HepG2 (cell line): ENCODE data around the gene RASGRP4. TPM values are rescaled to one million over a fixed set of nuclear protein-coding genes. Genes with fewer than 3 reads are reported as not detected.

Experiments
- JUND ChIP-seq: sonication (generic); formaldehyde crosslinking; IDR thresholded peaks from 2 replicates; pipeline ENCODE4 v1.8.0; 2022; ENCODE audit warnings: mild to moderate bottlenecking, missing genetic modification reagents
- KLF16 ChIP-seq, 2 experiments: sonication (generic) in 1 of 2; formaldehyde crosslinking in 1 of 2; IDR thresholded peaks; 2 replicates each; pipeline versions ENCODE4 v1.6.1 to v1.8.0; 2016 to 2023; ENCODE audit warnings: missing genetic modification reagents in 2 of 2, missing compliant biosample characterization in 1 of 2
- MLXIP ChIP-seq: sonication (generic); formaldehyde crosslinking; IDR thresholded peaks from 2 replicates; pipeline ENCODE4 v1.9.0; 2021; ENCODE audit warnings: missing genetic modification reagents, borderline replicate concordance
- NBN ChIP-seq: fragments of 450-650 bp; conservative IDR thresholded peaks from 2 replicates; pipeline ENCODE4 v1.6.1; 2017
- NFIB ChIP-seq: sonication (generic); formaldehyde crosslinking; IDR thresholded peaks from 2 replicates; pipeline ENCODE4 v1.9.0; 2021; ENCODE audit warnings: missing genetic modification reagents, mild to moderate bottlenecking, borderline replicate concordance
- NFKB2 ChIP-seq: sonication (generic); formaldehyde crosslinking; IDR thresholded peaks from 2 replicates; pipeline ENCODE4 v1.4.0; 2020; ENCODE audit warnings: missing genetic modification reagents, borderline replicate concordance
- NPAS2 ChIP-seq: sonication (generic); formaldehyde crosslinking; IDR thresholded peaks from 2 replicates; pipeline ENCODE4 v1.8.0; 2022; ENCODE audit warnings: mild to moderate bottlenecking, missing genetic modification reagents, borderline replicate concordance
- RCOR2 ChIP-seq: IDR thresholded peaks from 2 replicates; pipeline ENCODE4 v1.6.1; 2016; ENCODE audit warnings: missing biosample characterization, missing genetic modification reagents
- REXO4 ChIP-seq: sonication (generic); formaldehyde crosslinking; IDR thresholded peaks from 2 replicates; pipeline ENCODE4 v1.8.0; 2022; ENCODE audit warnings: missing genetic modification reagents, mild to moderate bottlenecking, borderline replicate concordance
- TRIM24 ChIP-seq: sonication (generic); formaldehyde crosslinking; IDR thresholded peaks from 2 replicates; pipeline ENCODE4 v1.8.0; 2022; ENCODE audit warnings: mild to moderate bottlenecking, missing genetic modification reagents
- ZGPAT ChIP-seq: IDR thresholded peaks from 2 replicates; pipeline ENCODE4 v1.6.1; 2016; ENCODE audit warnings: mild to moderate bottlenecking
- ZHX1 ChIP-seq: sonication (generic); formaldehyde crosslinking; IDR thresholded peaks from 2 replicates; pipeline ENCODE4 v1.8.1; 2022; ENCODE audit warnings: low read depth, mild to moderate bottlenecking, missing genetic modification reagents
- ZMYM2 ChIP-seq: sonication (generic); formaldehyde crosslinking; IDR thresholded peaks from 2 replicates; pipeline ENCODE4 v1.8.0; 2022; ENCODE audit warnings: mild to moderate bottlenecking, missing genetic modification reagents
- ZNF513 ChIP-seq: sonication (generic); formaldehyde crosslinking; conservative IDR thresholded peaks from 2 replicates; pipeline ENCODE4 v1.5.0; 2020; ENCODE audit warnings: missing genetic modification reagents
- ZNF547 ChIP-seq: sonication (generic); formaldehyde crosslinking; IDR thresholded peaks from 2 replicates; pipeline ENCODE4 v1.5.1; 2020; ENCODE audit warnings: mild to moderate bottlenecking, missing genetic modification reagents
- ZNF674 ChIP-seq: sonication (generic); formaldehyde crosslinking; IDR thresholded peaks from 2 replicates; pipeline ENCODE4 v1.5.0; 2020; ENCODE audit warnings: low read depth, mild to moderate bottlenecking, missing genetic modification reagents
- ZNF839 ChIP-seq: sonication (generic); formaldehyde crosslinking; IDR thresholded peaks from 2 replicates; pipeline ENCODE4 v1.4.0; 2020; ENCODE audit warnings: missing genetic modification reagents, mild to moderate bottlenecking, borderline replicate concordance
- polyA plus RNA-seq, 8 experiments: library from polyadenylated mRNA; depleted of rRNA in 3 of 8; stranded (reverse) in 7 of 8; unstranded in 1 of 8; fragments of >200 nt; fragmentation: Illumina TruSeq in 4 of 8; extraction: Trizol in 4 of 8; gene quantifications; 2 replicates each; pipeline versions ENCODE4 v1.2.1 to v1.2.3, GENCODE V29; 2011 to 2016; ENCODE audit warnings: low read depth in 4 of 8, missing spikeins in 1 of 8, mixed read lengths in 1 of 8; ENCODE audit not compliant: insufficient read depth in 1 of 8
- total RNA-seq, 5 experiments: library from RNA; depleted of rRNA; stranded (reverse); fragments of >200 nt; fragmentation: Illumina TruSeq; extraction: Trizol; gene quantifications; 2 replicates each; pipeline ENCODE4 v1.2.3, GENCODE V29; 2016; ENCODE audit warnings: low read depth in 1 of 5
- TF ChIP-seq, protein P1 (sequence below): sonication (generic); formaldehyde crosslinking; IDR thresholded peaks from 2 replicates; pipeline ENCODE4 v1.4.0; 2020; ENCODE audit warnings: missing genetic modification reagents, borderline replicate concordance

RASGRP4 gene
- total and polyA plus RNA-seq, 2 of the 13 experiments (the other 11 are each of a cell fraction or from before 2014, with no cell fraction given): not detected

GRCh38 chr19:38374332-38375097 is 51.5 kb downstream of the RASGRP4 start, which contains the start of gene PSMD8 (continued):
- peak; percentile 93 for TF ChIP-seq ZHX1
- no peak for TF ChIP-seq TRIM24 (CRISPR knock-in tag)
- TF ChIP-seq ZNF839: 0 out of 2 replicates have a peak, but pooled peaks have one; percentile 25
- peak; percentile 95 for TF ChIP-seq ZGPAT
- TF ChIP-seq ZMYM2: 0 out of 2 replicates have a peak, but pooled peaks have one; percentile 21
- peak; percentile 56; the same call in 1 of the 2 replicates for TF ChIP-seq RCOR2 (CRISPR knock-in tag)
- no peak for TF ChIP-seq ZNF513
- TF ChIP-seq, protein P1, sequence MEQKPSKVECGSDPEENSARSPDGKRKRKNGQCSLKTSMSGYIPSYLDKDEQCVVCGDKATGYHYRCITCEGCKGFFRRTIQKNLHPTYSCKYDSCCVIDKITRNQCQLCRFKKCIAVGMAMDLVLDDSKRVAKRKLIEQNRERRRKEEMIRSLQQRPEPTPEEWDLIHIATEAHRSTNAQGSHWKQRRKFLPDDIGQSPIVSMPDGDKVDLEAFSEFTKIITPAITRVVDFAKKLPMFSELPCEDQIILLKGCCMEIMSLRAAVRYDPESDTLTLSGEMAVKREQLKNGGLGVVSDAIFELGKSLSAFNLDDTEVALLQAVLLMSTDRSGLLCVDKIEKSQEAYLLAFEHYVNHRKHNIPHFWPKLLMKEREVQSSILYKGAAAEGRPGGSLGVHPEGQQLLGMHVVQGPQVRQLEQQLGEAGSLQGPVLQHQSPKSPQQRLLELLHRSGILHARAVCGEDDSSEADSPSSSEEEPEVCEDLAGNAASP (CRISPR knock-in tag): peak; percentile 27; the same call in 1 of the 2 replicates
- no peak for TF ChIP-seq NFIB
- TF ChIP-seq JUND: peak; percentile 61; the same call in 1 of the 2 replicates
- peak in 1 of 2 experiments; percentile 78; a peak in 2 of 4 replicates for TF ChIP-seq KLF16 (CRISPR knock-in tag; IDR thresholded peaks at IDR 0.05)
- TF ChIP-seq REXO4: no peak
- no peak for TF ChIP-seq NPAS2 (CRISPR knock-in tag)
- TF ChIP-seq ZNF674 (CRISPR knock-in tag): peak; percentile 61; the same call in 1 of the 2 replicates
- TF ChIP-seq NFKB2: peak; percentile 93; the same call in 1 of the 2 replicates
- no peak for TF ChIP-seq MLXIP (CRISPR knock-in tag)
- no peak for TF ChIP-seq NBN
- peak; percentile 74 for TF ChIP-seq ZNF547 (CRISPR knock-in tag)
